GM18909 (cell line): Measurements from ENCODE around the gene TANGO6.
"Not testable (repeated sequence)": the region's sequence is repeated elsewhere in the genome, so short reads cannot be mapped to it uniquely, and the experiment has no call there.

Experiments used
- ATAC-seq: cut with Tn5 transposase; IDR thresholded peaks from one replicate; pipeline ENCODE4 v1.9.1; 2021; ENCODE audit warnings: mild to moderate bottlenecking; ENCODE audit not compliant: unreplicated experiment, poor library complexity

The TANGO6 gene

DNA sequence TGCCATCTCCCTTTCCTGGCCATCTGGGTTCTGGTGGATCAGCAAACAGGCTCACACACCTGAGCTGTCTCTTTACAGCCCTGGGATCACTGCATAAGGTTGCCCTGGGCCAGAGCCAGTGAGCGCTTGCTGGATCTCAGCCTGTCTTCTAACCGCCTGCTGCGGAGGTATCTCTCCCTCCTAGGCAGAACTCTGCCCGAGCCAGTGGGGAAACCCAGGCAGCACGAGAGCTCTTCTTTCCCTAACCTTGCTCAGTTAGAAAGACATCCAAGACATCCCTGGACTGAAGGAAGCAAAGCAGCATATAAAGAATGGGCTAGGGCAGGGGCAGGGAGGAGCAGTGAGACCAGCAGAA lies 268.5 kb downstream of the TANGO6 start:
- no peak for ATAC-seq

DNA sequence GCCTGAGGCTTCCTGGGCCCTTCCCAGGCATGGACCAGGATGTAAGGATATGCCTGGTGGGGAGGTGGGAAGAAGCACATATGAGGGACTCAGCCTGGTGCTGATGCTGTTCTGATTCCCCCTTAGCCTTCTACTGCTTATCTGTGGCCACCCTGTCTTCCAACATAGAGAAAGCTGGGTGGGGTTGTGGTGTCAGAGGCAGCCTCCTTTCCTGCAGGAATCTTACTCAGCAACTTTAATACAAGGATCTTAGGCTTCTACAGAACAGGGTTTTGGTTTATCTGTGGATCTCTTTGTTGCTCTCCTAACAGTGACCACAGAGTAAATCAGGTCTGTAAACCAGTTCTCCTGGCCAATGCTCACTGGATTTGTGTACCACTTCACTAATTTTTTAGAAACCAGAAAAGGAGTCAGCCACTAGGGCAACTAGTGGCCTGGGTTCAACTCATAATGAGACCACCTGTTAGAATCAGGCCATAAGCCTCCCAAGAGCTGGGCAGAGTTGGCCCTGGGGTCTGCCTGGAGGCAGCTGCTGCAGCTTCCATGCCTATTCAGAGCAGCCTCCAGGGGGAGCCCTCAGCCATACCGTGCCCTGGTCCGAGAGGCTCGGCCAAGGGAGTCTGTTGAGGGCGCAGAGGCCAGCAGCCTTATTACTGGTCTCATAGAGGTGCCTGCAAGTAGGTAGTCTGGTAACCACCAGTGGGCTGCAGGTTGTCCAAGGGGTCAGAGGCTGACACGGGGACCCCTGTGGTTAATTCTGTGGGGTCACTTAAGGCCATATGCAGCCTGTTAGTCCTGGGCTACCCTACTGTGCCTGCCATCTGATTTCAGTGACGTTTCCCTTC lies 269.2 kb downstream of the TANGO6 start:
- ATAC-seq: no peak

DNA sequence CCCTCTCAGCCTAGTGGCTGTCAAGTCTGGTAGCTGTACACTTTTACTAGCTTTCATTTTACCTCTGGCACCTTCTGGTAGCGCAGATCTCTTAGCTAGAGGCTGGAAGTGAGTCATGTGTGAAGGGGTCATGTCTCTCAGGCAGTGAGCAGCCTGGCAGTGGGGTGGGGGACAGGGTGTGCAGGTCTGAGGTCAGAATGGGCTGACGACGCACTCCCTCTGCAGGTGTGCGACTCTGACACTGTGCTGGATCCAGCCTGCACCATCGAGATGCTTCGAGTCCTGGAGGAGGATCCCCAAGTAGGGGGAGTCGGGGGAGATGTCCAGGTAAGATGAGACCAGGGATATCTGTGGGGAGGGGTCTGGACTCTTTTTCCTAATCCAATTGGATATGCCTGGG lies 269.9 kb downstream of the TANGO6 start:
- no peak for ATAC-seq

DNA sequence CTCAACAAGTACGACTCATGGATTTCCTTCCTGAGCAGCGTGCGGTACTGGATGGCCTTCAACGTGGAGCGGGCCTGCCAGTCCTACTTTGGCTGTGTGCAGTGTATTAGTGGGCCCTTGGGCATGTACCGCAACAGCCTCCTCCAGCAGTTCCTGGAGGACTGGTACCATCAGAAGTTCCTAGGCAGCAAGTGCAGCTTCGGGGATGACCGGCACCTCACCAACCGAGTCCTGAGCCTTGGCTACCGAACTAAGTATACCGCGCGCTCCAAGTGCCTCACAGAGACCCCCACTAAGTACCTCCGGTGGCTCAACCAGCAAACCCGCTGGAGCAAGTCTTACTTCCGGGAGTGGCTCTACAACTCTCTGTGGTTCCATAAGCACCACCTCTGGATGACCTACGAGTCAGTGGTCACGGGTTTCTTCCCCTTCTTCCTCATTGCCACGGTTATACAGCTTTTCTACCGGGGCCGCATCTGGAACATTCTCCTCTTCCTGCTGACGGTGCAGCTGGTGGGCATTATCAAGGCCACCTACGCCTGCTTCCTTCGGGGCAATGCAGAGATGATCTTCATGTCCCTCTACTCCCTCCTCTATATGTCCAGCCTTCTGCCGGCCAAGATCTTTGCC lies 271.1 kb downstream of the TANGO6 start:
- ATAC-seq: no peak

- ATAC-seq: no peak
Observed at GRCh38 chr16:69114976-69115355, 271.6 kb downstream of the TANGO6 start.

- ATAC-seq: no peak
Observed at GRCh38 chr16:69115361-69115760, 272.0 kb downstream of the TANGO6 start.

DNA sequence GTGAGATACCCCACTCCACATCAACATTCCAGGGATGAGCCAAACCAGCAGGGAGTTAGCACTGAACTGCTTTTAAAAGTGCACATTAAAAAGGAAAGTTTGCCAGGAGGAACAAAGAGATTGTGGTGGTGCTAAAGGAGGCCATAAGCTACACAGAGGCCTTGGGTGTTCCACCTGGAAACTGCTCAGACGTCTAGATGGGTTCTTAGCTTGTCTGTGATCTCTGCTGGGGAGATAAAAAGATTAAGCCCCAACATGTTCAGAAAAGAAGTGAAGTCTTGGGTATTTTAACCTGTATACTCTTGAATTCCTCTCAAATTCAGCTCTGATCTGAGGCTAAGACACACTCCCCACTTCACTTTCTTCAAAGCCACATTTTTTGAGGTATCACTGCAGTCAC lies 272.5 kb downstream of the TANGO6 start:
- no peak for ATAC-seq

GRCh38 chr16:69116256-69116875 lies 273.0 kb downstream of the TANGO6 start:
- no peak for ATAC-seq

GRCh38 chr16:69116906-69117305 lies 273.6 kb downstream of the TANGO6 start:
- ATAC-seq: no peak

DNA sequence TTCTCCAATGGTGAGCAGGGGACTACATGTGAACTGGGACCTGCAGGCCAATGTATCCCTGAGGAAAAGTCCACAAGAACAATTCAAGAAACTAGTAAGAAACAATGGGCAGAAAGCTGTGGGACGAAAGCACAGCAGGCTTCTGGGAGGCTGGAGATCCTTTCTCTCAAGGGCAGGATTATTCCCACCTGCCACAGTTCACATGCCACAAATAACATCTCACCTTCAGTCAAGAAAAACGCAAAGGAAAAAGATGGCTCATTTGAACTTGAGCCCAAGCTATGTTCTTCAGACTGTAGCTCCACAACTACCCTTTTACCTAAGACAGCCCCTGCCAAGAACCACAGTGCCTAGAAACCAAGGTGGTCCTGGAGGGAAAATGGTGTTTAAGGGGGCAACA lies 275.1 kb downstream of the TANGO6 start:
- ATAC-seq: no peak

DNA sequence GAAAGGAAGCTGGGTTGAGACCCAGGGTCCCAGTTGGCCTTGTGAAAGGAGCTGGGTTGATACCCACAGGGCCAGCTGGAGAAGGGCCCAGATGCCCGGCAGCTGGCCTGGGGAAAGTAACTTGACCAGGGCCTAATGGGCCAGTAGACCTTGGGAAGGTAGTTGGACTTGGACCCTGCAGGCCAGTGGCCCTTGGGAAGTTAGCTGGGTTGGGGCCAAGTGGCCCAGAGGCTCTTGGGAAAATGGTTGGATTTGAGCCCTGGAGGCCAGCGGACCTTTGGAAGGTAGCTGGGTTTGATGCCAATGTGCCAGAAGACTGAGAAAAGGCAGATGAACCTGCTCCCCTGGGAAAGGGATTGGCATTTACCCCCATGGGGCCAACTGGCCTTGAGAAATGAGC lies 275.7 kb downstream of the TANGO6 start:
- no peak for ATAC-seq

GRCh38 chr16:69119536-69119935 lies 276.2 kb downstream of the TANGO6 start:
- ATAC-seq: no peak

DNA sequence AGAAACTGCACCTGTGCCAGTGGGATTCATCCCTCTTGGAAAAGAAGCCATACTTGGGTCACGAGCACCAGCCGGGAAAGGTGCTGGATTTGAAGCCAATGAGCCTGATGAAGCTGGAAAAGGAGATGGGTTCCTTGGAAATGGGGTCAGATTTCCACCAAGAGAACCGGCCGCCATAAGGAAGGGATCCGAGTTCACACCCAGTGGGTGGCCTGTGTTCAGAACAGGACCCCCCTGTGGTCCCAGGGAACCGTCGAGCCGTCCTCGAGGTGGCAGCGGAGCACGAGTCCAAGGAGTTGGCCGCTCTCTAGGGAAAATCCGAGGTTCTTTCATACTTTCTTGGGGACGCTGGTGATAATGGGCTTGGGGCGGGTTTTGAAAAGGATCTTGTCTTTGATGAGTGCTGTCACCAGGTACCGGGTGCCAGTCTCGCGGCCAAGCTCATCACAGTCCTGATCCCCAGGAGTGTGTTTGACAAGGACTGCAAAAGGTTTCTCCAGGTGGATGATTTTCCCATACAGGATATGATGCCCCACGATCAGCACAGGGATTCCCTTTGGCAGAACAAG lies 276.8 kb downstream of the TANGO6 start:
- no peak for ATAC-seq

DNA sequence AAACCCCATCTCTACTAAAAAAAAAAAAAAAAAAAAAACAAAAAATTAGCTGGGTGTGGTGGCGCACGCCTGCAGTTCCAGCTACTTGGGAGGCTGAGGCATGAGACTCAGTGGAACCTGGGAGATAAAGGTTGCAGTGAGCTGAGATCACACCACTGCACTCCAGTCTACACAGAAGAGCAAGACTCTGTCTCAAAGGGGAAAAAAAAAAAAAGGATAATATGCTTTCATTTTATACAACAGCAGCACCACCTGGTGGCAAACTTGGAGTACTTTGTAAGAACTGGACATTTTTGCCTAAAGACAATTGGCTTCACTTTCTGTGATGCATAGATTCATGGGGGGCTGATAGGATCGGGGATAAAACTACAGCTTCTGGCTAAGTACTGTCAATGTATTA lies 280.6 kb downstream of the TANGO6 start:
- ATAC-seq: no peak

GRCh38 chr16:69124406-69124805 lies 281.1 kb downstream of the TANGO6 start:
- ATAC-seq: not testable (repeated sequence)

GRCh38 chr16:69124961-69125360 lies 281.6 kb downstream of the TANGO6 start:
- not testable (repeated sequence) for ATAC-seq

DNA sequence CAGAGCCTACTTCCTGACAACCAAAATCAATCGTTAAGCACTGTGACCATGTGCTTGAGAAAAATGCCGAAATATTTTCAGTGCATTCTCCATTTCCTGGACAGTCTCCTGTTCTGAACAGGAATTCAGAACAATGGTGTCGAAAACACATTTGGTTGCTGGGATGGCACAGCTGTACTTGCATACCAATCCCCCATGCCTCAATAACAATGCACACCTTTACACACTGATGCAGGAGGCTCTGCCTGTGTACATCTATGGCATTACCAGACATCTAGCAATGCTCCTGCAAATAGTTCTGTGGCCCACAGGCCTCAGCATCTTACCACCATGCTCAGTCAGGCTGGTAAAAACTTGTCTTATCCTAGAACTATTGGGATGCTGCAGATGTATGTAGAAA lies 282.9 kb downstream of the TANGO6 start:
- ATAC-seq: no peak

- ATAC-seq: not testable (repeated sequence)
Observed at GRCh38 chr16:69126801-69127200, 283.5 kb downstream of the TANGO6 start.

GRCh38 chr16:69127966-69128510 lies 284.7 kb downstream of the TANGO6 start:
- ATAC-seq: no peak

- ATAC-seq: no peak
Observed at GRCh38 chr16:69130461-69130860, 287.1 kb downstream of the TANGO6 start.
